ENCODE measurements around the gene CHMP1A. TPM values are rescaled to one million over a fixed set of nuclear protein-coding genes. Genes with fewer than 3 reads are reported as not detected.
"Not testable (repeated sequence)": the region's sequence is repeated elsewhere in the genome, so short reads cannot be mapped to it uniquely, and the experiment has no call there.

Gene CHMP1A
- total RNA-seq, 1 experiment from 2014 or later: 103 TPM

- no peak for DNase-seq (ENCODE audit: low read depth)
These were observed 34.6 kb upstream of the CHMP1A start for GRCh38 chr16:89691986-89692569.

DNA sequence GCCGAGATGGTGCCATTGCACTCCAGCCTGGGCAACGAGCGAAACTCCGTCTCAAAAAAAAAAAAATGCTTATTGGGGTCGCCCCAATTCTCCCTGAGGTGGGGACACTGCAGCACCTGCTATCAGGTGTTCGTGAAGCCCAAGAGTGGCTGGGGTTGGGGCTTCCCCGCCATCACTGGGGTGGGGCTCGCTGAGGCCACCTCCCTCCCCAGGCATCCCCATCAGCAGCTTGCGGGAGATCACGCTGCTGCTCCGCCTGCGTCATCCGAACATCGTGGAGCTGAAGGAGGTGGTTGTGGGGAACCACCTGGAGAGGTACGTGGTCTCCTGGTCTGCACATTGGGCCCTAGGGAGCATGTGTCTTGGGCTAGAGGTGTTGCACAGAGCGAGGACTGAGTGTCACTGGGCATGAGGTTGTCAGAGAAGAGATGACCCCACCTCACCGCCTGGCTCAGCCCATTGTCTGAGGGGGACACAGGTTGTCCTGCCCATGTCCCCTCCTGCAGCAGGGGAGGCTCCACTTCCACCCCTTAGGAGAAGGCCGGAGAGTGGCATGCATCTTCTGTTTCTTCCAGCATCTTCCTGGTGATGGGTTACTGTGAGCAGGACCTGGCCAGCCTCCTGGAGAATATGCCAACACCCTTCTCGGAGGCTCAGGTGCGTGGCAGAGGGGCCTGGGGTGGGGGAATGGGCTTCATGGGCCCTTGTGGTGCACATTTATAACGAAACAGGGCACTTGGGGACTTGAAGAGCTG is 33.9 kb upstream of the CHMP1A start:
- DNase-seq (ENCODE audit: low read depth): no peak

GRCh38 chr16:89690392-89690901 is 32.9 kb upstream of the CHMP1A start:
- DNase-seq (ENCODE audit: low read depth): no peak

GRCh38 chr16:89689621-89690020 is 32.1 kb upstream of the CHMP1A start:
- DNase-seq (ENCODE audit: low read depth): not testable (repeated sequence)

DNA sequence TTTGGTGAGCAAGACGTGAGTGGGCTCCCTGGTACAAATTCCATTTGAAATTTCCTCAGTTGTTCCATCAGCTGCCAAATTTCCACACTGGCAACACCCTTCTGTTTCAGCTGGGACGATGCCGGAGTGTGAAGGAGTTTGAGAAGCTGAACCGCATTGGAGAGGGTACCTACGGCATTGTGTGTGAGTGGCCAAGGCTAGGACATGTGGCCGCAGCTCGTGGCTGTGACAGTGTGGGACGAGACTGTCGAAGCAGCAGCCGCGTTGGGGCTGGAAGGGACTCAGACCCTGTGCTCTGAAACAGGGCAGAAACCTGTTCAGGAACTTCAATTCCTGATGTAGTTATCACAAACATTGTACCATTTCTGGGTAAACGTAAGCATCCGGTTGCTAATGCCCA is 31.6 kb upstream of the CHMP1A start:
- no peak for DNase-seq (ENCODE audit: low read depth)

DNA sequence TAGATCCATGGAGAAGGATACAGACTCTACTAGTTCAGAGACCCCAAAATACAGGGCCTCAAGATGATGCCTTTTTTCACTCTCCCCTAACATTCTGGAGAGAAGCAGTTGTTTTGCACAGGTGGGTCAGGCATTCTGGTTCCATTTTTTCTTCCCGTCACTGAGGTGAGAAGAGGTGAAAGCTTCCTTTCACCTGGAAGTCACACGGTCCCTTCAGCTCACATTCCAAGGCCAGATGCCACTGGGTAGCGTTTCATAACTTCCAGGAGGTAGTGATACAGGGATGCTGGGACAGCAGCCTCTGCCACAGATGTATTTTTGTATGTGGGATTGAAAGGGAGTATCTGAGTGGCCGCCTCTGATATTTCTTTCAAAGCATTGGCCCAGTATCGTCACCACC is 30.9 kb upstream of the CHMP1A start:
- no peak for DNase-seq (ENCODE audit: low read depth)

DNA sequence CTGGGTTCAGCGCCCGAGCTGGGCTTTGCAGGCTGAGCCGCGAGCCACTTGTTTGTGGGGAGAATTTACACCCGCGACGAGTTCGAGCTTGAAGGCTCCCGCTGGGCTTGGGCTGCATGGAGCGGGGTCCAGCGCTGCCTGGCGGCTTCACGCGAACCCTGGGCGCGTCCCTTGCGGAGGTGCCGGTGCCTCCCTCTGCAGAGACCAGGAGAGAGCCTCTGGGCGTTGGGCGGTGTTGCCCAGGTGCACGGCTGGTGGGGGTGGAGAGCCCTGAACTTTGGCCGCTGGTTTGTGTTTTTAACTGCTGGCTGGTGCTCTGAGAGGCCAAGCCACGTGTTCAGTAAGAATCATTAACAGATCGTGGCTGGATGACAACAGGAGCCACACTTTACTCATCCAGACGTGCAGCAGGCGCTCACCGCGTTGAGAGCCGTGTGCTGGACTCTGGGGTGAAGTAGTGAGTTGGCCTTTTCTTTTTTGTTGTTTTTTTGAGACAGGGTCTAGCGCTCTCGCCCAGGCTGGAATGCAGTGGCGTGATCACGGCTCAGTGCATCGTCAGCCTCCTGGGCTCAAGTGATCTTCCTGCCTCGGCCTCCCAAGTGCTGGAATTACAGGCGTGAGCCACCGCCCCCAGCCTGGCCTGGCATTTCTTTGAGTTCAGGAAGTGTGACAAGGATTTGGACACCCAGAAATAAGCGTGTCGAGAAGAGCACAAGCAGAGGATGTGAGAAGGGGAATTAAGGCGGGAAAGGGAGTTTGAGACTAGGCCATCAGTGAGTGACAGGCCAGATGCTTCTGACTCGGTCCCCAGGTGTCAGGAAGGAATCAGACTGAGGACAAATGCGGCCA is 29.8 kb upstream of the CHMP1A start:
- DNase-seq (ENCODE audit: low read depth): peak; percentile 60

GRCh38 chr16:89686520-89687091 is 29.1 kb upstream of the CHMP1A start, which contains the start of gene CDK10:
Gene CDK10 (plus strand): TSS chr16:89686689. CDS start chr16:89686711, 22 bp downstream.
- peak; percentile 87 for DNase-seq (ENCODE audit: low read depth)

DNA sequence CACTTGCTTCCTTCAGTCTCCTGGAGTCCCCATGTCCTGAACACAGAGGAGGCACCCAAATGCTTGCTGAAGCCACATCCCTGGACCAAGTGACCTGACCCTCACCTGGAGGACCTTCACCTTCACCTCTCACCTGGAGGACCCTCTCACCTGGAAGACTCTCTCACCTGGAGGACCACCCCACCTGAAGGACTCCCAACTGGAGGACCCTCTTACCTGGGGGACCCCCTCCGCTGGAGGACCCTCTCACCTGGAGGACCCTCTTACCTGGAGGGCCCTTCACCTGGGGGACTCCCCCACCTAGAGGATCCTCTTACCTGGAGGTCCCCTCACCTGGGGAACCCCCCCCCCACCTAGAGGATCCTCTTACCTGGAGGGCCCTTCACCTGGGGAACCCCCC is 28.4 kb upstream of the CHMP1A start:
- no peak for DNase-seq (ENCODE audit: low read depth)

DNA sequence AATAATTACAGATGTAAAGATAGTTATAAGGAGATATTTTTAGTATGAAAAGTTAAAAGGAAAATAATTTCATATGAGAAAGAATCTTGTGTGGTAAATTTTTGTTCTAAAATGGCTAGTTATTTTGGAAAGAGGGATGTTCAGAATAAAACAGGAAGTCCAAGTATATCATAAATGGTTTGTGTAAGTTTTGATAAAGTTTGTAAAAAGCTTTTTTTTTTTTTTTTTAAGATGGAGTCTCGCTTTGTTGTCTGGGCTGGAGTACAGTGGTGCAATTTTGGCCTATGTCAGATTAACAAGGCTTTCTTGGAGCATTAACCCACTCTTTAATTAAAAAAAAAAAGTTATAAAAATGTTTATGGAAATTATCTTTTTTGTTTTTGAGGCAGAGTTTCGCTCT is 20.8 kb upstream of the CHMP1A start:
- DNase-seq (ENCODE audit: low read depth): no peak

DNA sequence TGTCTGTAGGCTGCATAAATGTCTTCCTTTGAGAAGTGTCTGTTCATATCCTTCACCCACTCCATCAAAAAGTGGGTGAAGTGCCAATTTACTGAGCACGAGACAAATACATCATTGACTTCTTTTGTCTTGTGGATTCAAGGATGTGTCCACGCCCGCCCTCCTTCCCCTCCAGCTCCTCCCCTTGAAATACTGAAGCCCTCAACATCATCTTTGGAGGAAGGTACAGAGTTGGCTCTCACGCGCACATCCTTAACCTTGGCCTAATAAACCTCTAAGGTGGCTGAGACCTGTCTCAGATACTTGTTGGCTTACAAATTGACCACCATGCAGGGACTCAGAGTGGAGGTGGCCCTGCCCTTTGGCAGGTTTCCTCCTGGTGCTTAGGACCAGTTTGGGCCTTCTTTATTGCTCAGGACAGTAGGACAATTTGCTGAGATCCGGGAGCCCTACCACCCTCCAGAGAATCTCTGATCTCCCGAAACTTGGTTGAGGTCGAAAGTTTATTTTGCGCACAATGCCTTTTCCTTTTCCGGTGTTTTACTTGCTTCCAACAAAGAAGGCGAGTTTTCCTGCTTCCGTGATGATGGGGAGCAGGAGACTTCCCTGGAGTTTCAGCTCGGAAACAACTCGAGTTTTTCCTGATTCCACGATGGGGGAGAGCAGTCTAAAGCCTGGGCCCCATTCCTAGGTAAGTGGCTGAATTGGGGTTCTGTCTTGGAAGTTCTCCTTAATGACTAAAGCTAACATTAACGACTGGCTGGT is 14.9 kb upstream of the CHMP1A start:
- DNase-seq (ENCODE audit: low read depth): no peak

GRCh38 chr16:89671565-89671964 is 14.1 kb upstream of the CHMP1A start:
- DNase-seq (ENCODE audit: low read depth): not testable (repeated sequence)

- peak; percentile 38 for DNase-seq (ENCODE audit: low read depth)
These were observed 13.3 kb upstream of the CHMP1A start for GRCh38 chr16:89670496-89671431.

- DNase-seq (ENCODE audit: low read depth): no peak
These were observed 12.2 kb upstream of the CHMP1A start for GRCh38 chr16:89669755-89670154.

GRCh38 chr16:89668790-89669158 is 11.3 kb upstream of the CHMP1A start:
- no peak for DNase-seq (ENCODE audit: low read depth)

- no peak for DNase-seq (ENCODE audit: low read depth)
These were observed 10.1 kb upstream of the CHMP1A start for GRCh38 chr16:89667633-89668032.

GRCh38 chr16:89667000-89667399 is 9.5 kb upstream of the CHMP1A start:
- DNase-seq (ENCODE audit: low read depth): not testable (repeated sequence)

GRCh38 chr16:89664238-89664637 is 6.7 kb upstream of the CHMP1A start:
- not testable (repeated sequence) for DNase-seq (ENCODE audit: low read depth)

GRCh38 chr16:89661215-89661614 is 3.7 kb upstream of the CHMP1A start:
- no peak for DNase-seq (ENCODE audit: low read depth)

- no peak for DNase-seq (ENCODE audit: low read depth)
These were observed 2.6 kb upstream of the CHMP1A start for GRCh38 chr16:89660146-89660545.
